IPS-18c (cell line): ENCODE results near the gene SAP30BP.

ENCODE experiments used
- H3K4me3 ChIP-seq: 2 replicates; pipeline ENCODE4 v1.7.0; 2013; ENCODE audit warnings: low read depth, mild to moderate bottlenecking, low read length, moderate library complexity; ENCODE audit not compliant: insufficient read depth
- H3K9me3 ChIP-seq: one replicate; pipeline ENCODE4 v1.6.1; 2013; ENCODE audit warnings: mild to moderate bottlenecking, low read length, moderate library complexity; ENCODE audit not compliant: control insufficient read depth, insufficient read depth

The SAP30BP gene

GRCh38 chr17:75738218-75738802 is 71.2 kb downstream of the SAP30BP start:
- H3K9me3 ChIP-seq, result no peaks in the 10 kb centered on the region

GRCh38 chr17:75739174-75739573 is 72.0 kb downstream of the SAP30BP start:
- Histone ChIP-seq H3K4me3 (no peak overlapping the region), H3K9me3 (no peaks in the 10 kb centered on the region)

More at GRCh38 chr17:75738218-75738802, 71.2 kb downstream of the SAP30BP start:
- no peak overlapping the region for H3K4me3 ChIP-seq

- no peaks in the 10 kb centered on the region for H3K9me3 ChIP-seq
- H3K4me3 ChIP-seq, result no peak overlapping the region
Observed at GRCh38 chr17:75739801-75740200, 72.7 kb downstream of the SAP30BP start.

GRCh38 chr17:75740215-75740614 is 73.1 kb downstream of the SAP30BP start:
- no peak overlapping the region for H3K4me3 ChIP-seq
- H3K9me3 ChIP-seq, result no peaks in the 10 kb centered on the region

GRCh38 chr17:75740631-75741077 is 73.5 kb downstream of the SAP30BP start:
- no peak overlapping the region for H3K4me3 ChIP-seq
- no peaks in the 10 kb centered on the region for H3K9me3 ChIP-seq

GRCh38 chr17:75742337-75742736 is 75.2 kb downstream of the SAP30BP start:
- H3K4me3 ChIP-seq, result no peak overlapping the region
- H3K9me3 ChIP-seq, result no peaks in the 10 kb centered on the region

GRCh38 chr17:75743625-75744206 is 76.6 kb downstream of the SAP30BP start:
- no peaks in the 10 kb centered on the region for H3K9me3 ChIP-seq

GRCh38 chr17:75748706-75749105 is 81.6 kb downstream of the SAP30BP start:
- H3K4me3 ChIP-seq, result no peak overlapping the region

More at GRCh38 chr17:75743625-75744206, 76.6 kb downstream of the SAP30BP start:
- H3K4me3 ChIP-seq, result no peak overlapping the region

GRCh38 chr17:75749545-75750389 is 82.6 kb downstream of the SAP30BP start:
- H3K4me3 ChIP-seq, result no peak overlapping the region

More at GRCh38 chr17:75748706-75749105, 81.6 kb downstream of the SAP30BP start:
- no peaks in the 10 kb centered on the region for H3K9me3 ChIP-seq

GRCh38 chr17:75750661-75751423 is 83.7 kb downstream of the SAP30BP start:
- no peak overlapping the region for H3K4me3 ChIP-seq

More at GRCh38 chr17:75749545-75750389, 82.6 kb downstream of the SAP30BP start:
- H3K9me3 ChIP-seq, result no peaks in the 10 kb centered on the region

GRCh38 chr17:75751676-75752404 is 84.7 kb downstream of the SAP30BP start:
- Histone ChIP-seq H3K4me3 (no peak overlapping the region), H3K9me3 (no peaks in the 10 kb centered on the region)

More at GRCh38 chr17:75750661-75751423, 83.7 kb downstream of the SAP30BP start:
- H3K9me3 ChIP-seq, result no peaks in the 10 kb centered on the region

- H3K9me3 ChIP-seq, result no peaks in the 10 kb centered on the region
- no peak overlapping the region for H3K4me3 ChIP-seq
Observed at GRCh38 chr17:75752405-75752709, 85.2 kb downstream of the SAP30BP start.

GRCh38 chr17:75752802-75753513 is 85.8 kb downstream of the SAP30BP start:
- no peaks in the 10 kb centered on the region for H3K9me3 ChIP-seq
- peak overlapping the region; percentile 31; the same call in 1 of the 2 replicates for H3K4me3 ChIP-seq

GRCh38 chr17:75753514-75754377 is 86.6 kb downstream of the SAP30BP start:
- Histone ChIP-seq H3K9me3 (no peaks in the 10 kb centered on the region), H3K4me3 (peak overlapping the region; percentile 31)

GRCh38 chr17:75754378-75755204 is 87.5 kb downstream of the SAP30BP start:
- H3K4me3 ChIP-seq, result no peak overlapping the region
- no peaks in the 10 kb centered on the region for H3K9me3 ChIP-seq
